ENCODE results near the gene GRM2.

- no peak for TF ChIP-seq CTCF (IDR thresholded peaks at IDR 0.05)
- no peak for TF ChIP-seq POLR2A (IDR thresholded peaks at IDR 0.05)
Observed at GRCh38 chr3:51682526-51682925, 24.3 kb upstream of the GRM2 start.
